ENCODE results near the gene ZBTB40. TPM values are rescaled to one million over a fixed set of nuclear protein-coding genes. Genes with fewer than 3 reads are reported as not detected.
A peak's percentile ranks its signal among the peaks of the same experiment; 100 is the strongest.

ZBTB40 gene
- total and polyA plus RNA-seq, 2 of the 13 experiments (the other 11 are each of a cell fraction or from before 2014, with no cell fraction given) = 8.8 to 16.5 TPM

- TF ChIP-seq, protein P1, sequence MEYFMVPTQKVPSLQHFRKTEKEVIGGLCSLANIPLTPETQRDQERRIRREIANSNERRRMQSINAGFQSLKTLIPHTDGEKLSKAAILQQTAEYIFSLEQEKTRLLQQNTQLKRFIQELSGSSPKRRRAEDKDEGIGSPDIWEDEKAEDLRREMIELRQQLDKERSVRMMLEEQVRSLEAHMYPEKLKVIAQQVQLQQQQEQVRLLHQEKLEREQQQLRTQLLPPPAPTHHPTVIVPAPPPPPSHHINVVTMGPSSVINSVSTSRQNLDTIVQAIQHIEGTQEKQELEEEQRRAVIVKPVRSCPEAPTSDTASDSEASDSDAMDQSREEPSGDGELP (IDR thresholded peaks at IDR 0.05; ENCODE audit: borderline replicate concordance, low read depth) = peak; percentile 98
- TF ChIP-seq ZNF816 (CRISPR knock-in tag; IDR thresholded peaks at IDR 0.05; ENCODE audit: borderline replicate concordance) = no peak
- no peak for TF ChIP-seq TRIM24 (CRISPR knock-in tag; IDR thresholded peaks at IDR 0.05)
- no peak for TF ChIP-seq ERF (CRISPR knock-in tag; IDR thresholded peaks at IDR 0.05)
- no peak for TF ChIP-seq USF2 (IDR thresholded peaks at IDR 0.05; ENCODE audit: low read depth, low read length)
- TF ChIP-seq USF2 (CRISPR knock-in tag; IDR thresholded peaks at IDR 0.05; ENCODE audit: borderline replicate concordance) = no peak
- no peak for TF ChIP-seq DNMT1 (CRISPR knock-in tag; IDR thresholded peaks at IDR 0.05)
- no peak for TF ChIP-seq ZFAT (CRISPR knock-in tag; conservative IDR thresholded peaks at IDR 0.05)
- TF ChIP-seq MATR3 (CRISPR knock-in tag; IDR thresholded peaks at IDR 0.05) = no peak
- TF ChIP-seq KLF12 (CRISPR knock-in tag; IDR thresholded peaks at IDR 0.05; ENCODE audit: borderline replicate concordance) = no peak
- peak; percentile 77; the same call in 1 of the 2 replicates for TF ChIP-seq FOXK1 (CRISPR knock-in tag; IDR thresholded peaks at IDR 0.05; ENCODE audit: borderline replicate concordance, low read depth)
- no peak for TF ChIP-seq RFXANK (CRISPR knock-in tag; IDR thresholded peaks at IDR 0.05)
- TF ChIP-seq ZNF883 (CRISPR knock-in tag; IDR thresholded peaks at IDR 0.05; ENCODE audit: not compliant biosample characterization) = no peak
- no peak for TF ChIP-seq ELF4 (CRISPR knock-in tag; IDR thresholded peaks at IDR 0.05; ENCODE audit: borderline replicate concordance)
- TF ChIP-seq U2AF1 (optimal IDR thresholded peaks at IDR 0.05; ENCODE audit: low read depth, low read length) = no peak
- TF ChIP-seq, protein P2, sequence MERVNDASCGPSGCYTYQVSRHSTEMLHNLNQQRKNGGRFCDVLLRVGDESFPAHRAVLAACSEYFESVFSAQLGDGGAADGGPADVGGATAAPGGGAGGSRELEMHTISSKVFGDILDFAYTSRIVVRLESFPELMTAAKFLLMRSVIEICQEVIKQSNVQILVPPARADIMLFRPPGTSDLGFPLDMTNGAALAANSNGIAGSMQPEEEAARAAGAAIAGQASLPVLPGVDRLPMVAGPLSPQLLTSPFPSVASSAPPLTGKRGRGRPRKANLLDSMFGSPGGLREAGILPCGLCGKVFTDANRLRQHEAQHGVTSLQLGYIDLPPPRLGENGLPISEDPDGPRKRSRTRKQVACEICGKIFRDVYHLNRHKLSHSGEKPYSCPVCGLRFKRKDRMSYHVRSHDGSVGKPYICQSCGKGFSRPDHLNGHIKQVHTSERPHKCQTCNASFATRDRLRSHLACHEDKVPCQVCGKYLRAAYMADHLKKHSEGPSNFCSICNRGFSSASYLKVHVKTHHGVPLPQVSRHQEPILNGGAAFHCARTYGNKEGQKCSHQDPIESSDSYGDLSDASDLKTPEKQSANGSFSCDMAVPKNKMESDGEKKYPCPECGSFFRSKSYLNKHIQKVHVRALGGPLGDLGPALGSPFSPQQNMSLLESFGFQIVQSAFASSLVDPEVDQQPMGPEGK (CRISPR knock-in tag; IDR thresholded peaks at IDR 0.05) = no peak
- no peak for TF ChIP-seq AGO2 (optimal IDR thresholded peaks at IDR 0.05; ENCODE audit: low read depth, low read length)
- no peak for TF ChIP-seq ZNF326 (CRISPR knock-in tag; IDR thresholded peaks at IDR 0.05; ENCODE audit: borderline replicate concordance)
- no peak for TF ChIP-seq REST (IDR thresholded peaks at IDR 0.05; ENCODE audit: borderline replicate concordance in 1 of 2, low read depth in 1 of 2, low read length in 2 of 2)
- no peak; the same call in 1 of the 2 replicates for TF ChIP-seq RXRA (CRISPR knock-in tag; IDR thresholded peaks at IDR 0.05)
- TF ChIP-seq SMAD1 (CRISPR knock-in tag; IDR thresholded peaks at IDR 0.05; ENCODE audit: borderline replicate concordance, low read depth) = no peak
- TF ChIP-seq HNRNPUL1 (IDR thresholded peaks at IDR 0.05; ENCODE audit: low read depth, low read length) = no peak
Measured at GRCh38 chr1:22450351-22451021, 1.2 kb upstream of the ZBTB40 start (continued).

Measured in HepG2 (cell line).